Osteocyte (in vitro differentiated cells): ENCODE measurements around the gene DNM3. TPM values are rescaled to one million over a fixed set of nuclear protein-coding genes. Genes with fewer than 3 reads are reported as not detected.
"Not testable (repeated sequence)": the region's sequence is repeated elsewhere in the genome, so short reads cannot be mapped to it uniquely, and the experiment has no call there.

Experiments used
- DNase-seq: peaks from one replicate; pipeline ENCODE4 v3.0.0; 2021; ENCODE audit warnings: mixed read lengths; ENCODE audit not compliant: unreplicated experiment; ENCODE audit errors: extremely low spot score
- H3K27ac Mint-ChIP-seq: one replicate; pipeline ENCODE4 v1.8.0; 2021; ENCODE audit warnings: mild to moderate bottlenecking, mixed read lengths; ENCODE audit not compliant: unreplicated experiment
- H3K27me3 Mint-ChIP-seq: one replicate; pipeline ENCODE4 v1.8.0; 2021; ENCODE audit warnings: mixed read lengths; ENCODE audit not compliant: unreplicated experiment
- H3K36me3 Mint-ChIP-seq: one replicate; pipeline ENCODE4 v1.8.0; 2021; ENCODE audit warnings: mixed read lengths; ENCODE audit not compliant: unreplicated experiment
- H3K4me1 Mint-ChIP-seq: one replicate; pipeline ENCODE4 v1.8.0; 2021; ENCODE audit warnings: mixed read lengths; ENCODE audit not compliant: unreplicated experiment
- H3K4me3 Mint-ChIP-seq: one replicate; pipeline ENCODE4 v1.8.0; 2021; ENCODE audit warnings: mild to moderate bottlenecking, moderate library complexity, mixed read lengths; ENCODE audit not compliant: unreplicated experiment
- H3K9me3 Mint-ChIP-seq: one replicate; pipeline ENCODE4 v1.8.0; 2021; ENCODE audit warnings: mixed read lengths; ENCODE audit not compliant: unreplicated experiment
- total RNA-seq: library from RNA; stranded (reverse); gene quantifications from 2 replicates; pipeline ENCODE4 v1.2.1, GENCODE V29; 2021
- TF ChIP-seq, protein P1 (sequence below): fragments of 200-600 bp; sonication (generic); IDR thresholded peaks from 2 replicates; pipeline ENCODE4 v1.5.0; 2021; ENCODE audit warnings: antibody characterized with exemption, mild to moderate bottlenecking, moderate library complexity

Gene DNM3
- total RNA-seq, 1 donor from 2014 or later, result 3.7 TPM

GRCh38 chr1:172006660-172007059, 165.4 kb downstream of the DNM3 start:
- H3K4me3 Mint-ChIP-seq, result no peak overlapping the region
- H3K4me1 Mint-ChIP-seq, result peaks cover 15% of the 10 kb centered on the region
- no peak for DNase-seq
- peaks cover 12% of the 10 kb centered on the region for H3K9me3 Mint-ChIP-seq
- TF ChIP-seq, protein P1, sequence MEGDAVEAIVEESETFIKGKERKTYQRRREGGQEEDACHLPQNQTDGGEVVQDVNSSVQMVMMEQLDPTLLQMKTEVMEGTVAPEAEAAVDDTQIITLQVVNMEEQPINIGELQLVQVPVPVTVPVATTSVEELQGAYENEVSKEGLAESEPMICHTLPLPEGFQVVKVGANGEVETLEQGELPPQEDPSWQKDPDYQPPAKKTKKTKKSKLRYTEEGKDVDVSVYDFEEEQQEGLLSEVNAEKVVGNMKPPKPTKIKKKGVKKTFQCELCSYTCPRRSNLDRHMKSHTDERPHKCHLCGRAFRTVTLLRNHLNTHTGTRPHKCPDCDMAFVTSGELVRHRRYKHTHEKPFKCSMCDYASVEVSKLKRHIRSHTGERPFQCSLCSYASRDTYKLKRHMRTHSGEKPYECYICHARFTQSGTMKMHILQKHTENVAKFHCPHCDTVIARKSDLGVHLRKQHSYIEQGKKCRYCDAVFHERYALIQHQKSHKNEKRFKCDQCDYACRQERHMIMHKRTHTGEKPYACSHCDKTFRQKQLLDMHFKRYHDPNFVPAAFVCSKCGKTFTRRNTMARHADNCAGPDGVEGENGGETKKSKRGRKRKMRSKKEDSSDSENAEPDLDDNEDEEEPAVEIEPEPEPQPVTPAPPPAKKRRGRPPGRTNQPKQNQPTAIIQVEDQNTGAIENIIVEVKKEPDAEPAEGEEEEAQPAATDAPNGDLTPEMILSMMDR, result no peak
- H3K27me3 Mint-ChIP-seq, result no peaks in the 10 kb centered on the region
- H3K36me3 Mint-ChIP-seq, result peaks cover 5% of the 10 kb centered on the region
- no peak overlapping the region for H3K27ac Mint-ChIP-seq

DNA sequence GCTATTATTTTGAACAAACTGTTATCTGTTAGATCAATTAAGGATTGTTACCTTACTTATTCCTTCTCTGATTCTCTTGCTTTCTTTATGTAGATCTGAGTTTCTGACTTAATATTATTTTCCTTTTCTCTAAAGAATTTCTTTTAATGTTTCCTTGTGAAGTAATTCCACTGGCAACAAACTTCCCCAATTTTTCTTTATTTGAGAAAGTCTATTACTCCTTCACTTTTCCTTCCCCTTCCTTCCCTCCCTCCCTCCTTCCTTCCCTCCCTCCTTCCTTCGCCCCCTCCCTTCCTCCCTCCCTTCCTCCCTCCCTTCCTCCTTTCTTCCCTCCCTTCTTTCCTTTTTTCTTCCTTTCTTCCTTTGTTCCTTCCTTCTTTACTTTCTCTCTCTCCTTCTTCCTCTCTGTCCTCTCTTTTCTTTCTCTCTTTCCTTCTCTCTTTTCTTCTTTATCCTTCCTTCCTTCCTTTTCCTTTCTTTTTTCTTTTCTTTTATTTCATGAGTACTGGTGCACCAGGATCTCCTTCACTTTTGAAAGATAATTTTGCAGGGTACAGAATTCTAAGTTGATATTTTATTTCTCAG, 177.5 kb downstream of the DNM3 start:
- Mint-ChIP-seq H3K9me3 (peaks cover 22% of the 10 kb centered on the region), H3K27ac (no peak overlapping the region), H3K36me3 (peaks cover 4% of the 10 kb centered on the region), H3K4me3 (no peak overlapping the region), H3K4me1 (peaks cover 6% of the 10 kb centered on the region), H3K27me3 (no peaks in the 10 kb centered on the region)
- DNase-seq, result no peak
- TF ChIP-seq, protein P1, result no peak

- Mint-ChIP-seq H3K9me3 (peaks cover 14% of the 10 kb centered on the region), H3K4me3 (no peak overlapping the region), H3K4me1 (peaks cover 12% of the 10 kb centered on the region), H3K27ac (no peak overlapping the region), H3K27me3 (no peaks in the 10 kb centered on the region), H3K36me3 (no peaks in the 10 kb centered on the region)
- TF ChIP-seq, protein P1, result no peak
- DNase-seq, result no peak
Observed at GRCh38 chr1:172019976-172020375, 178.7 kb downstream of the DNM3 start.

DNA sequence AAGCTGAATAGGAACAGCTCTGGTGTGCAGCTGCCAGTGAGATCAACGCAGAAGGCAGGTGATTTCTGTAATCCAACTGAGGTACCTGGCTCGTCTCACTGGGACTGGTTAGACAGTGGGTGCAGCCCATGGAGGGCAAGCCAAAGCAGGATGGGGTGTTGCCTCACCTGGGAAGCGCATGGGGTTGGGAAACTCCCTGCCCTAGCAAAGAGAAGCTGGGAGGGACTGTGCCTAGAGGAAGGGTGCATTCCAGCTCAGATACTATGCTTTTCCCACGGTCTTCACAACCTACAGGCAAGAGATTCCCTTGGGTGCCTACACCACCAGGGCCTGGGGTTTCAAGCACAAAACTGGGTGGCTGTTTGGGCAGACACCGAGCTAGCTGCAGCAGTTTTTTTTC, 183.2 kb downstream of the DNM3 start:
- no peak overlapping the region for H3K4me3 Mint-ChIP-seq
- TF ChIP-seq, protein P1, result no peak
- H3K36me3 Mint-ChIP-seq, result no peaks in the 10 kb centered on the region
- H3K27me3 Mint-ChIP-seq, result no peaks in the 10 kb centered on the region
- H3K27ac Mint-ChIP-seq, result no peak overlapping the region
- no peak for DNase-seq
- H3K4me1 Mint-ChIP-seq, result peaks cover 16% of the 10 kb centered on the region
- peaks cover 6% of the 10 kb centered on the region for H3K9me3 Mint-ChIP-seq

GRCh38 chr1:172024944-172025738, 183.8 kb downstream of the DNM3 start:
- DNase-seq, H3K4me3 Mint-ChIP-seq, H3K27me3 Mint-ChIP-seq, H3K36me3 Mint-ChIP-seq, H3K9me3 Mint-ChIP-seq, H3K27ac Mint-ChIP-seq: not testable (repeated sequence)
- H3K4me1 Mint-ChIP-seq, result peaks cover 16% of the 10 kb centered on the region
